CD4-positive, alpha-beta T cell treated with Interleukin-1 beta for 1 hour (primary cell): ENCODE data around the gene KLF5.
"Not testable (repeated sequence)": the region's sequence is repeated elsewhere in the genome, so short reads cannot be mapped to it uniquely, and the experiment has no call there.

Source experiments
- DNase-seq, 2 donors: peaks; one replicate each; pipeline ENCODE4 v3.0.0-alpha.2; 2020 to 2022

KLF5 gene

DNA sequence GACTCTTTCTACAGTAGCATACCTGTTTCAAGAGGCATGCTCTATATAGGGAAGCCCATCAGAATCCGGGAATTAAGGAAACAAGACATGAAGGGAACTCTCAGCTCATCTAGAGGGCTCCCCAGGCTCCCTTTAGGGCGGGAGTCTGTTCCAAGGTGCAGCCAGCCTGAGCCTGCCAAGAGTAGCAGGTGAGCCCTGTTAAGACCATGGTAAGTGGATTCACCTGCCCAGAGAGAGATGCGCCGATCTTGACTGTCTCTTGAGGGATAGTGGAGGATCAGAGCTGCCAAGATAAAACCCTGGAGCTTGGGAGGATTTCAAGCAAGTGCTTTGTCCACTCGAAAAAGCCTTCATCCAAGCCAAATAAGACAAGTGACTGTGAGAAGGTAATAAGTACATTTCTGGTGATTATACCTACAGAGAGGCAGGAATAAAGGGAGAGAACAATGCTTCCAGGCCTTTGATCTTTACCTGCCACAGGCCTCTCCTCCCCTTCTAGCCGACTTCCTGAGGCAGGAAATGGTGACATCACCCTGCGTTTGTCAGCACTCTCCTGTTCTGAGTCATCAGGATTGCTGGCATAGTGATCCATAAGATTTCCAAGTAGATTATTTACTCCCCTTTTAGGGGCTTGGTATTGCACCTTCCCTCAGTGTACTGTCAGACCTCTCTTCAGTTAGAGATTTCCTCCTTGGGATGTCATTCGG lies 31.5 kb downstream of the KLF5 start:
- peak in 1 of 2 donors; percentile 4 for DNase-seq

DNA sequence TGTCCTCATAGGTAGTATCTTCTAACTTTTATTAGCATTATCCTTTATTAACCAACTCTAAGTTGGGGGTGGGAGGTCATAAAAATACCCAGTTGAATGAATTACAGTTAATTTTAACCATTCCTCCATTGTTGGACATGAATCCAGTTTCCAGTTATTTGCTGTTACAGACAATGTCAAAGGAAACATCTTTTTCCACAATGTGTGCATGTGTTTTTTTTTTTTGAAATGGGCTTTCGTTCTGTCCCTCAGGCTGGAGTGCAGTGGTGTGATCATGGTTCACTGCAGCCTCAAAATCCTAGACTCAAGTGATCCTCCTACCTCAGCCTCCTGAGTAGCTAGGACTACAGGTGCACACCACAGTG lies 32.0 kb downstream of the KLF5 start:
- DNase-seq, result no peak

DNA sequence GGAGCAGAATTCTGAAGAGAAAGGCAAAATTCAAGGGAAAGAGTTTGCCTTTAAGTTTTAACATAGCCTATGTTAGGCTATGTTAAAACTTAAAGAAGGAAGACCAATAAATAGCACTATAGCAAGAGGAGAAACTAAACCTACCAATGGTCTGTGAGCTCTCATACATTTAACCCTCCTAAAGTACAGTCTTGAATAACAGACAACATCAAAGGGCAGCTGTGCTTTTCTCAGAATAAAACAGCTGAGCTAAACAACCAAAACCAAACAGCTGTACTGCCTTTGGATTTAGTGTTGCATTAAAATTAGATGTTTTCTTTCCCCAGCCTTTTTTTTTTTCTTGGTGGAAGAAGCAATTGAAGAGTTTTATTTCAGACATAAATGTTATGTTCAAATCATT lies 34.0 kb downstream of the KLF5 start:
- DNase-seq, result no peak

DNA sequence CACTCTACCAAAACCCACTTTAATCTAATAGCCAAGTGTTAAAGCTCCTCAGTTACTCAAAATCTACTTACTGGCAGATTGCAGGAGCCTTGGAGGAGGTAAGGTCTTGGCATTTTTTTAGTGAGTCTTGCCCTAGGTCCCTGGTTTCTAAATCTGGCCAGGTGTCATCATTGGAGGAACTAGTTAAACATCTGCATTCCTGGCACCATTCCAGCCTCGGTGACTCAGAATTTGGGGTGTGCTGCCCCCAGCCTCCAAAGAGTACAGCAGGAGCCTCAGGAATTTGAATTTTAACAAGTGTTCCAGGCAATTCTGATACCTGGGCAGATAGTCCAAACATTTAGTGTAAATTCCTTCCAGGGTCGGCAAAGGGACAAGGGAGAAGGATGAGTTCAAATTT lies 37.4 kb downstream of the KLF5 start:
- DNase-seq, result no peak

DNA sequence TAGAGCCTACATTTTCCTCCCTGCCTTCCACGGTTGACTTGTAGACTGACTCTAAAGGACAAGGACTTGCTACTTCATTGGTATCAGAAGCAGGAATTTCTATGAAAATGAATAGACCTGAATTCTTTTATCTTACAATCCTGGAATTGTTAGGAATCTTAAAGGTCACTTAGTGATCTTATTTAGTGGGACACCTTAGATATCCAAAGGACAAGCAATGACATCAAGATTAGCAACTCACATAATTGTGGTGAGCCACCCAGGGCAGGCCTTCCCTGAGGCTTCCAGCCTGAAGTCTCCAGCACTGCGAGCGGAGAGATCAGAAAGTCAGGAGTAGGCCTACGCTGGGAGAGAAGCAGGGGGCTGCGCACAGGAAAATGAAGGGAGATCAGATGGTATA lies 37.8 kb downstream of the KLF5 start:
- DNase-seq, result no peak

DNA sequence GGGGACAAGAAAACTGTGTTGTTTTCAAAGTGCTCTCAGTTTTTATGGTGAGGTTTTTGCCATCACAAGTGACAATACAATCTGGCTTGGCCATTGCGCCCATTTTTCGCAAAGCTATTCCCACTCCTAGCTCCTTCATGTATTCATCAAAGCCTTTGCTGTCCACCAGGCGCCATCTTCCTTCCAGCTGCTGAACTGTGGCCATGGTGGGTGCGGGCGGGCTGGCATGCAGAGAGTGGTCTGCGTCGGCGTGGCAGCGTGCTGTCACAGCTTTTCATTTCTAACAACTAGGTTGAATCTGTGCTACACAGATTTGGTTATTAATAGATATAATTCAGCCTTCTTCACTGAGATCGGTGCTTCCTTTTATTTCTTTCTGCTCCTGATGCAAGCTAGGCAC lies 42.0 kb downstream of the KLF5 start:
- DNase-seq, result not testable (repeated sequence)

DNA sequence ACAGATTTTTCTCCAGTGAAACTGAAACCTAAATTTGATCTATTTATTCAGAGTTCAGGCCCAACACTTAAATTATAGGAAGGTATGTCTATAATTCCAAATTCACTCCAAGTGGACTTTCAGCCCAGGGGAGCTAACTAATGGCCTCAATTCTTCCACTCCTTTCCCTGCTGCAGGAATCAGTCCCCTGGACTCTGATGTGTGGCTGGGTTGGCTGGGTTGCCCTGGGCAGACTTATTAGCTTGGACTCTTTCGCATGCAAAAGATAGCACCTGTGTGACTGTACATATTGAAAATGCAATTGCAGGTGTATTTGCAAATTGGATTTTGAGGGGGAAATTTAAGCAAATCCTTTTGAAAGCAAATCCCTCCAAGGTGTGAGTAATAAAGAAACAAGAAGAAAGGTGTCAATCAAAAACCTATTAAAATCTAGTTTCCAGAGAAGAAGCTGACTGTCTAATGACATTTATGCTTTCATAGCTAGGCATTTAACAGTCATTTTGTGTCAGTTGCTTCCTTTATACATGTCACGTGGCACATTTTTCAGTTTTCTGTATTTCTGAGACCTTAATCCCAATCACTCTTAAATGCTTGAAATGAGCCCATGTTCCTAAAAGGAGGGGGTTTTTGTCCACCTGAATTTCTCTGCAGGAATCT lies 42.7 kb downstream of the KLF5 start:
- DNase-seq, result no peak

DNA sequence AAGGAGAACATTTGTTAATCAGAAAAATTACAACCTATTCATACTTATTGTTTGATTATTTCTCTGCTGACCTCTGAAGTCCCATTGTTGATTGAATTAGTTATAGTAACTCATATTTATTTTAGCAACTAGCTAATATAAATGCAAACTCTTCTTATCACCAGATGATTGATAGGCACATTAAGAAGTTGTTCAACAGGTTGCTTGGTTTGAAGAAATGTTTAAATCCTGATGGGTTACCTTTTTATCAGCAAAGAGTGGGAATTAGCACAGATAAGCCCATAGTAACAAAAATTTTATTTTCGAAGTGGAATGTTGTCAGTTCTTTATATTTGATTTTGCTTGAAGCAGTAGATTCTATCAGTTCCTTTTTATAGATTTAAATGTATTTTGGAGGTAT lies 44.4 kb downstream of the KLF5 start:
- no peak for DNase-seq

DNA sequence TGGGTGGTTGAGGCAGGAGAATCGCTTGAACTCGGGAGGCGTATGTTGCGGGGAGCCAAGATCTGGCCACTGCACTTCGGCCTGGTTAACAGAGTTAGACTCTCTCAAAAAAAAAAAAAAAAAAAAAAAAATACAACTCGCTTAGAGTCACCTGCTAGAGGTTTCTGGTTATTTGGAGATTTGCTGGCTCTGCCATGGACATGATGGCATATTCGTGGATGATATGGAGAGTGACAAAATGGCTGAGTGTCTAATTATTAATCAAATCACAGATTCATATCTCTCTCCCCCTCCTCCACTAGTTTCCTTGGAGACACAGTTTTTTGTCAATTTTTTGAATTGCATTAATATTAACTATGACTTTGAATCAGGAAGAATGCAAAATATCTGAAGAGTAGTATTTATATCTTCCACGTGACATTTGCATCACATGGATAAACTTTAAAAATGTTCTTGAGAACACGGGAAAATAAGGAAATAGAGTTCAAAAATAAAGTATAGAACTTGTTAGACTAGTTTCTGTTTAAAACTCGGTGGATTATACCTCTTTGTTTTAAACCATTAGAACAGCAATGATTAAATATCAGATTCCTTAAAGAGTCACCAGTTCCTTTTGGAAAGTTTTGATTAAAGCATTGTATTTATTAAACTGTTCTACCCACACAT lies 47.8 kb downstream of the KLF5 start:
- DNase-seq, result no peak

DNA sequence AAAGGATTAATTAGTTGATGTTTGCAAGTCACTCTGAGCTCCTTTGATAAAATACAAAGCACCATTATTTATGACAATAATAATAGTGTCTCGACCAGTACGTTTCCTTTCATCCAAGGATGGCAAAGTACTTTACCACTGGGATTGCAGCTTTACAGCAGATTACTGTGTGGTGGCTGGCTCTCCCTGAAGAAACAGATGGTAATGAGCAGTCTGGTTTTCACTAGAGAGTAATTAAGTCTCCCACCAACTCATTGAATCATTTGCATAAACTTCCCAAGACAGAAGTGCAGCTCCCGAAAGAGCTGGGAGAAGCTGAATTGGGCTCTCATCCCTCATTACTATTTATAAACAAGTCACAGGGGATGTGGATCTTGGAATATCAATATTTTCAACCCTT lies 48.7 kb downstream of the KLF5 start:
- DNase-seq, result no peak

DNA sequence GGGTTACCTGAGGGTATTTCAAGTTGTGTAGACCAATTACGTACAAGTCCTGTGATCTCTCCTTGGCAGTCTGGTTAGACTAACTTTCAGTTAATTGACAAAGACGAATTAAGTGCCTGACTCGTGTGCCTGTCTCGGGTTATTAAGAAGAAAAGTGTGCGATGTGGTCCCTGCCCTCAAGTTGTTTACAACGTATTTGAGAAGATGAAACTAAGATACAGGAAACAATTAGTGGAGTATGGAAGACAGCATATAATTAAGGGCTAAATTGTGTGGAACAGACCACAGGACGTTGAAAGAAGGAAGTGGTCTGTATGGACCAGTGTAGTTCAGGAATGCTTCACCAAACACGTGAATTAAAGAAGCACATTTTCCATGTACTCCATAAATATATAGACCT lies 49.2 kb downstream of the KLF5 start:
- no peak for DNase-seq

DNA sequence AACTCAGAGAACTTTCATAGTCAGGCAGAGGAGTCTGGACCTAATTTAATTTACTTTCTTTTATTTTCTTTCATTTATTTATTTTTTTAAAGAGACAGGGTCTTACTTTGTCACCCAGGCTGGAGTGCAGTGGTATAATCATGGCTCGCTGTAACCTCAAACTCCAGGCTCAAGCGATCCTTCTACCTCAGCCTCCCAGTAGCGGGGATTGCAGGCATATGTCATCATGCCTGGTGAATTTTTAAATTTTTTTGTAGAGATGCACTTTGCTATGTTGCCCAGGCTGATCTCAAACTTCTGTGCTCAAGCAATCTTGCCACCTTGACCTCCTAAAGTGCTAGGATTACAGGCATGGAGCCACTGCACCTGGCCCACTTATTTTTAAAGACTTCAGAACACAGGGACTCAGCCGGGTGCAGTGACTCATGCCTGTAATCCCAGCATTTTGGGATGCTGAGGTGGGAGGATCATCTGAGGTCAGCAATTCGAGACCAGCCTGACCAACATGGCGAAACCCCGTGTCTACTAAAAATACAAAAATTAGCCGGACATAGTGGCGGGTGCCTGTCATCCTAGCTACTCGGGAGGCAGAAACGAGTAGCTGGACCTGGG lies 50.6 kb downstream of the KLF5 start:
- DNase-seq, result no peak

DNA sequence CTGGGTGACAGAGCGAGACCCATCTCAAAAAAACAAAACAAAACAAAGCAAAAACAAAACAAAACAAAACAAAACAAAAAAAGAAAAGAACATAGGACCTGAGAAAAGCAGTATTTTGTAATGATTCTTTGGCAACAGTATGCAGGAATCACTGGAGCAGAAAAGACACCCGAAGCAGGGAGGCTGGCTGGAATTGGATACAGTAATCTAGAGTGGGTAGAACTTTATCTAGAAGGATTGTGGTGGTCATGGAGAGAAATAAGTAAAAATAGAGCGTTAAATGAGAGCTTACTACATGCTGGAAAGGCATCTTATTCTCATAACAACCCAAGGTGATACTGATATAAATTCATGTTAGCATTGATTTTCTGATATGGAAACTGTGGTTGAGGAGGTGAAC lies 51.2 kb downstream of the KLF5 start:
- no peak for DNase-seq

DNA sequence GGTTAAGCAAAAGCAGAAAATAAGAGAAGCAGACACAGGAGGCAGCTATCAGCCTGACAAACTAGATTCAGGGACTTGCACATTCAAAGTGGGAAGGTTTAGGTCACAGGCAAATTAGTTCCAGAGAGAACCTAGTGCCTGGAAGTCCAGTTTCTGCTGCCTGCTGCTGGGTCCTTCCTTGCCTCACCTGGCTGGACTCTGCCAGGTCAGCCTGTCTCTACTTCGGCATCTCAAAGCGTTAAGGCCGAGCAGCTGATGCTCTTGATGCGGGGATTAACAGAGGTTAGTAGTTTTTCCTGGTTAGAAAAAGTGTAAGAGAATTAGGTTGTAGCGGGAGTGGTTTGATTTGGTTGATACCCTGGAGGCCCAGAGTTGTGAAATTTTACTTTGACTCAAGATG lies 52.0 kb downstream of the KLF5 start:
- no peak for DNase-seq

DNA sequence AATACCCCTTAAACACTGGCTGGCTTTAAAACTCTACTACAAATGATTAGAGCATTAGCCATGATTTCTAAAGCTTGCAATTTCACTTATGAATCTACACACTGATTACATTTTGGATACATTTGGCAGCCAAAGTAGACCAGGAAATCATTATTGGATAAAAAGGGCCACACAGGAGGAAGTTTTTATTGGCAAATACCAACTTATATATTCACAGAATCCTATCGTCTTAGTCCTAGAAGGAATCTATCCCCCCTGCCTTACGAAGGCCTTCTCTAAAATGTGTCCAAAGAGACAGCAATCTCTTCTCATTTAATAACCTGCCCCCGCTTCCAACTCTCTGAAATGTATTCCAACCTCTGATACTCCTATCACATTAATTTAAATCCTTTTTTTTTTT lies 52.5 kb downstream of the KLF5 start:
- no peak for DNase-seq

DNA sequence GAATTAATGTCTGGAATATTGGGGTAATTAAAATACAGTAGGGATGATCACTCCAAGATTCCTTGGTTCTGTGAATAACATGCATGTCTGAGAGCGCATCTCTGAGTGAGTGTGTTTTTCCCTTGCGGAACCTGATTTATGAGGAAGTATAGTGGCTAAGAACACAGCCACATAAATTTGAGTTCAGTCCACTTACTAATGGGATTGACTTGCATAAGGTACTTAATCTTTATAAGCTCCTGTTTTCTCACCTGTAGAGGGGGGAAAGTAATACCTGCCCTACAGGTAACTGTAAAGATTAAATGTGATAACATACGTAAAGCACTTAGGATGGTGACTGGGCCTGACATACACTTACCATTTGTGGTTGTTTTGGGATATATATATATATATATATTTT lies 60.8 kb downstream of the KLF5 start:
- no peak for DNase-seq
